Right lobe of liver (tissue), 6 donors: ENCODE data around the gene GALNS. TPM values are rescaled to one million over a fixed set of nuclear protein-coding genes. Genes with fewer than 3 reads are reported as not detected.

Source experiments
- ATAC-seq, 4 donors: fragments of 200-7000 bp; cut with Tn5 transposase; one replicate each; pipeline ENCODE4 v1.9.1; 2020; ENCODE audit warnings: mild to moderate bottlenecking in 4 of 4, moderate library complexity in 4 of 4
- DNase-seq, 3 donors: peaks; one replicate each; pipeline ENCODE4 v3.0.0-alpha.2; 2020
- H3K27ac ChIP-seq, 3 donors: fragments of 200-600 bp; one replicate each; pipeline ENCODE4 v1.8.0; 2022
- H3K27me3 ChIP-seq, 2 donors: fragments of 200-600 bp; one replicate each; pipeline ENCODE4 v1.8.0; 2022
- H3K36me3 ChIP-seq, 4 donors: fragments of 200-600 bp; sonication (generic) in 1 of 4; one replicate each; pipeline versions ENCODE4 v1.5.1 to v1.8.0; 2017 to 2022; ENCODE audit warnings: control low read depth in 1 of 4
- H3K4me1 ChIP-seq, 4 donors: fragments of 200-600 bp; sonication (generic) in 1 of 4; one replicate each; pipeline versions ENCODE4 v1.5.1 to v1.8.0; 2017 to 2022; ENCODE audit warnings: control low read depth in 1 of 4
- H3K4me3 ChIP-seq, 3 donors: fragments of 200-600 bp; one replicate each; pipeline ENCODE4 v1.8.0; 2022
- H3K9me3 ChIP-seq, 4 donors: fragments of 200-600 bp; sonication (generic) in 1 of 4; one replicate each; pipeline versions ENCODE4 v1.5.1 to v1.8.0; 2017 to 2022; ENCODE audit warnings: control low read depth in 1 of 4
- POLR2A ChIP-seq: fragments of 450-650 bp; IDR thresholded peaks from one replicate; pipeline ENCODE4 v1.6.1; 2017; ENCODE audit warnings: antibody characterized with exemption, mild to moderate bottlenecking
- WGBS: methylation state at CpG from one replicate; pipeline ENCODE4 v1.1.6; 2018; ENCODE audit warnings: low coverage, low lambda C conversion rate; ENCODE audit not compliant: insufficient coverage; ENCODE audit errors: missing lambda C conversion rate; 5-methylcytosine and 5-hydroxymethylcytosine counted together
- intact Hi-C, 2 donors: fragments of 100-400 bp; cut with DNase I; formaldehyde crosslinking; loops; one replicate each; pipeline versions ENCODE4 v1.11.2 to v1.14.1; 2022
- total RNA-seq, 6 experiments: library from RNA; depleted of rRNA in 2 of 6; stranded (reverse); fragments of >200 nt in 2 of 6; fragmentation: NEBNext Ultra II Directional in 3 of 6; extraction: Animal tissue kit (Norgen Biotek cat#: 25700) in 3 of 6; gene quantifications; one replicate each; pipeline versions ENCODE4 v1.1.0 to v1.2.4, GENCODE V29; 2016 to 2023
- TF ChIP-seq, protein P1 (sequence below), 4 donors: fragments of 200-600 bp in 3 of 4; fragments of 450-650 bp in 1 of 4; IDR thresholded peaks; one replicate each; pipeline versions ENCODE4 v1.5.1 to v1.8.0; 2016 to 2022; ENCODE audit warnings: antibody characterized with exemption in 4 of 4, mild to moderate bottlenecking in 2 of 4
- donor health status: DM: no; HTN: yes; CAD: no.
- donor health status: DM: no; HTN: no; CAD: no.
- donor health status: DM: no; HTN: no; CAD: no.
- donor health status: DM: no; HTN: yes; CAD: no.
- donor health status: DM: no; HTN: yes; CAD: no.

Gene GALNS
- total RNA-seq, 6 experiments from 2014 or later = 9.2 to 20.6 (median 16.5) TPM

DNA sequence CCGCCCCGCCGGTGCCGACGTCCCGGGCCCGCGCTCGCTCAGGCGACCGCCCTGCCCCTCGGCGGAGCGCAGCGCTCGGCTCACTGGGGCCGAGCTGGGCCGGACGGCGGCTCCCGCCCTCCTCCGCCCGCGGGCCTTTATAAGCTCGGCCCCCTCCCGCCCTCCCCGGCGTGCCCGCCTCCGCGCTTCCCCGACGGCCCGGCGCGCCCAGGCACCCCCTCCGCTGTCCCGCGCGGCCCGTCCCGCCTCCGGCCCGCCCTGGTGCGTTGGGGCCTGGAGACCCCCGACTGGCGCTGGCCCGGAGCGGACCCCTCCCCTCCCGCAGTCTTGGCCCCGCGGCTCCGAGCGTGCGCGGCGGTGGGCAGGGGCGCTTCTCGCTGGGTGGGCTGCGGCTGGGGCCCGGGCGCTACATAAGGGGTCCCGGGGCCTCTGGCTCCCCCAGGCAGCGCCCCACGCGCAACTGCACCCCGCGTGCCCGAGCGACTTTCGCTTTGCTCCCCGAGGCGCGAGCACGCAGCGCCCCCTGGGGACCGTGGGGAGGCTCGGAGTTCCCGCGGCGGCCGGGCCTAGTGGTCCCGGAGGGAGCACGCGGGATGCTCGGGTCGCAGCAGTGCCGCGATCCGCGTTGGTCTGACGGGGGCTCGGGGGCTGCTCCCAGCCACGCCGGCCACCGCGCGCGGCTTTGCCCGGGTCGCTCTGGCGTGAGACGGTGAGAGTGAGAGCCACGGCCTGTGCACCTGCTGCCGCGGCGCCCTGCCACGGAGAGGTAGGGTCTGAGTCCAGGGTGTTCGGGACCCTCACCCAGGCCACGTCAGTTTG, 71.4 kb downstream of the GALNS start, which contains the start of gene PIEZO1:
PIEZO1 (minus strand) TSS at position 115 of the 819 bp plus-strand sequence. CDS start 256 bp downstream, outside the sequence.
- no CpG with 5 or more reads among the region's 110 CpGs for WGBS
- Histone ChIP-seq H3K27ac (peak within 1 kb of the TSS; percentile 84 to 89 (median 87)), H3K36me3 (no peaks in the 10 kb centered on the region), H3K4me3 (peak within 1 kb of the TSS; percentile 74 to 82 (median 78)), H3K9me3 (no peaks in the 10 kb centered on the region), H3K27me3 (no peaks in the 10 kb centered on the region), H3K4me1 (peaks cover 0 to 47% (median 25%) of the 10 kb centered on the region in 4 donors)
- DNase-seq (peak; percentile 78 to 84 (median 83)), ATAC-seq (peak; percentile 46 to 67 (median 64))
- TF ChIP-seq POLR2A = peak; percentile 88
- TF ChIP-seq, protein P1, sequence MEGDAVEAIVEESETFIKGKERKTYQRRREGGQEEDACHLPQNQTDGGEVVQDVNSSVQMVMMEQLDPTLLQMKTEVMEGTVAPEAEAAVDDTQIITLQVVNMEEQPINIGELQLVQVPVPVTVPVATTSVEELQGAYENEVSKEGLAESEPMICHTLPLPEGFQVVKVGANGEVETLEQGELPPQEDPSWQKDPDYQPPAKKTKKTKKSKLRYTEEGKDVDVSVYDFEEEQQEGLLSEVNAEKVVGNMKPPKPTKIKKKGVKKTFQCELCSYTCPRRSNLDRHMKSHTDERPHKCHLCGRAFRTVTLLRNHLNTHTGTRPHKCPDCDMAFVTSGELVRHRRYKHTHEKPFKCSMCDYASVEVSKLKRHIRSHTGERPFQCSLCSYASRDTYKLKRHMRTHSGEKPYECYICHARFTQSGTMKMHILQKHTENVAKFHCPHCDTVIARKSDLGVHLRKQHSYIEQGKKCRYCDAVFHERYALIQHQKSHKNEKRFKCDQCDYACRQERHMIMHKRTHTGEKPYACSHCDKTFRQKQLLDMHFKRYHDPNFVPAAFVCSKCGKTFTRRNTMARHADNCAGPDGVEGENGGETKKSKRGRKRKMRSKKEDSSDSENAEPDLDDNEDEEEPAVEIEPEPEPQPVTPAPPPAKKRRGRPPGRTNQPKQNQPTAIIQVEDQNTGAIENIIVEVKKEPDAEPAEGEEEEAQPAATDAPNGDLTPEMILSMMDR (IDR thresholded peaks at IDR 0.05) = peak; percentile 84 to 94 (median 92)
- intact Hi-C loops = loop anchor here in 1 of 2 donors (5.0 kb wide), 1 partner anchor 43 kb away; no protein-coding TSS in a partner anchor

- no peaks in the 10 kb centered on the region for H3K36me3 ChIP-seq
- H3K27ac ChIP-seq = peak overlapping the region; percentile 84 to 89 (median 87)
- H3K4me1 ChIP-seq = peaks cover 0 to 53% (median 27%) of the 10 kb centered on the region in 4 donors
- TF ChIP-seq, protein P1 (IDR thresholded peaks at IDR 0.05) = no peak
- no peak for TF ChIP-seq POLR2A
- H3K4me3 ChIP-seq = peak overlapping the region; percentile 74 to 82 (median 78)
- H3K9me3 ChIP-seq = no peaks in the 10 kb centered on the region
- WGBS = no CpG with 5 or more reads among the region's 32 CpGs
- intact Hi-C loops = loop anchor here in 1 of 2 donors (5.0 kb wide), 1 partner anchor 42 kb away; no protein-coding TSS in a partner anchor
- H3K27me3 ChIP-seq = no peaks in the 10 kb centered on the region
- ATAC-seq (peak; percentile 5 to 34 (median 17)), DNase-seq (no peak)
Measured at GRCh38 chr16:88784856-88785105, 72.0 kb downstream of the GALNS start.

DNA sequence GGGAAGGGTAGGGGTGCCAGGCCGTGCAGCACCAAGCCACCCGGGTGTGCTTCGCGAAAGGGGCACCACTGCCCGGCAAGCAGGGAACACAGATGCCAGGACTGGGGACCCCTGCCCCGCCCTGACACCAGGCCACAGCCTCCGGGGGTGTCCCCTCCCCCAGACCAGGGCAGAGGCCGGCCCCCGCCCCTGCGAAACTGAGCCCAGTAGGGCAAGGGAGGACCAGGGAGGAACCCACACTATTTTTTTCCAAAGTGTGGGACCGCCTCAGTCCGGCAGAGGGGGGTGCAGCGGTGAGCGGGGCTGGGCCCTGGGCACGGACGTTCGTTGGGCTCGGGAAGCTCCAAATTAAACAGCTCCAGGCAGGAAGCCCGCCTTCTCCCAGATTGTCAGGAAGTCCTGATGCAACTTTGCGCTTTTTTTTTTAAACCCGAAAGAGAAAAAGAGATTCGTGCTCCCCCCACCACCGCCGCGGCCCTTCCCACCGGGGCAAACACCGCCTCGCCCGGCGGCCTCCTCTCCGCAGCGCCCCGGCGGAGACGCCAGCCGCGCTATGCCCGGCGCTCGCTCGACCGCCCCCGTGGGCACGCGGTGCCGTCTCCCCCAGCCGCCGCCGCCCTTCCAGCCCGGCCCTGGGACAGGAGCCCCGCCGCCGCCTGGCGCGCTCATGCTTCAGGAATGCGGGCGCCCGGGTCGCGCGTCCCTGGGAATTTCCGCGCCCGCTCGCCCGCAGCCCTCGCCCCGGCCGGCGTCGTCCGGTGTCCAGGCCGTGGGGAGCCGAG, 72.5 kb downstream of the GALNS start:
- DNase-seq = peak in 1 of 3 donors; percentile 67
- 0% methylated on average over 12 of the region's 74 CpGs for WGBS

More for the DNA sequence above, 72.5 kb downstream of the GALNS start:
- Histone ChIP-seq H3K36me3 (no peaks in the 10 kb centered on the region), H3K4me3 (peak overlapping the region; percentile 74 to 82 (median 78)), H3K4me1 (peaks cover 0 to 56% (median 27%) of the 10 kb centered on the region in 4 donors), H3K27me3 (no peaks in the 10 kb centered on the region), H3K9me3 (no peaks in the 10 kb centered on the region), H3K27ac (peak overlapping the region; percentile 84 to 89 (median 87))
- intact Hi-C loops = no loop called here
- ATAC-seq = peak; percentile 38 to 48 (median 42)
- TF ChIP-seq, protein P1 (IDR thresholded peaks at IDR 0.05) = peak; percentile 35 to 45 (median 38)
- no peak for TF ChIP-seq POLR2A
